GM18951 (cell line): ENCODE data around the gene KCND3.

Source experiments
- POLR2A ChIP-seq: IDR thresholded peaks from 4 replicates; pipeline ENCODE4 v1.6.1; 2011; ENCODE audit warnings: mild to moderate bottlenecking; ENCODE audit not compliant: insufficient read length, insufficient read depth; ENCODE audit errors: extremely low read depth
- in situ Hi-C: fragments of 300-500 bp; cut with MboI; formaldehyde crosslinking; loops from one replicate; pipeline ENCODE4 v1.12.0; 2022; ENCODE audit warnings: low sequenced_read_pairs, mixed read lengths, inconsistent platforms; ENCODE audit not compliant: unreplicated experiment

KCND3 gene

DNA sequence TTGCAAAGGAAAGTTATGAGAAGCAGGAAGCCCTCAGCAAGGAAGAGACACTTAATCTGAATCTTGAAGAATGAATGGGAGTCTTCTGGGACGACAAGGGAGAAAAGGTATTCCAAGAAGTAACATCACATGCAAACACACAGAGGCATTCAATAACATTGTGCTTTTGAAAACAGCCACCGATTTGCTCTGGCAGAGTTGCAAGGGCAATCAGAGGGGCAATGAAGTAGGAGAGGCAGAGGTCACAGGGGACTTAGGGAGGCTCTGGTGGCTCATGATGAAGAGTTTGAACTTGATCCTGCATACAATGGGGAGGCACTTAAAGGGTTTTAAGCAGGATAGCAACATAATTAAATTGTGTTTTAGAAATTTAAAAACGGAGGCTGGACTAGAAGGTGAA is 126.1 kb downstream of the KCND3 start:
- no peak for TF ChIP-seq POLR2A
- in situ Hi-C loops, result no loop called here

DNA sequence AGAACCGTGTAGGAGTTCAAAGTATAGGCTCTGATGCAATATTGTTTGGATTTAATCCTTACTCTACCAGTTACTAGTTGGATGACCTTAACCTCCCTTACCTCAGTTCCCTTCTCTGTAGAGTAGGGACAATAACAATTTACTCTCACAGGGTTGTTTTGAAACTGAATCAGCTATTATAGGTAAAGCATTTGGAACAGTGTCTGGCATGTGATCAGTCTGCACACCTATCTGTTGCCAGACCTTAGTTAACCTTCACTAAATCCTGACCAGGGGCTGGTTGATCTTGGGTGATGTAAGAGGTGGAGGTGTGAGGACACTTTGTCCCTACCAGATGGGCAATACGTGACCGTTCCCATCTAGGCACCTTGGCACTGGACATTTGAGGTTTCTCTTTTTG is 126.9 kb downstream of the KCND3 start:
- TF ChIP-seq POLR2A, result no peak
- in situ Hi-C loops, result no loop called here

DNA sequence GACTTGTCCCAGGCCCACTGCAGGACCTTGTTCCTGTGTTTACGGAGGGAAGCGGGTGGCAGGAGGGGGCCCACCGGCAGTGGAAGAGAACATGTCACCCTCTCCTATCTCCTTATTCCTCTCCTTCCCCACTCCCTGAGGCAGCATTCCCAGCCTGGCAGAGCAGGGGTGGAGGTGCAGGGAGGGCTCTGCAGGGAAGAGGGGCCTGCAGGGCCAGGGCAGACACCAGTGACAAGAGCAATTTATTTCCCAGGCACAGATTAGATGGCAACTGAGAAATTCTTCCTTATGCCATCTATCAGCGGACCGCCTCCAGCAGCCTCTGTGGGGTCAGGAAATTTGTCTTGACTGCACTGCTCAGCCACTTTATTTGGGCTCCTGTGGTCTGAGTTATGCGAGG is 127.9 kb downstream of the KCND3 start:
- in situ Hi-C loops, result no loop called here
- no peak for TF ChIP-seq POLR2A

DNA sequence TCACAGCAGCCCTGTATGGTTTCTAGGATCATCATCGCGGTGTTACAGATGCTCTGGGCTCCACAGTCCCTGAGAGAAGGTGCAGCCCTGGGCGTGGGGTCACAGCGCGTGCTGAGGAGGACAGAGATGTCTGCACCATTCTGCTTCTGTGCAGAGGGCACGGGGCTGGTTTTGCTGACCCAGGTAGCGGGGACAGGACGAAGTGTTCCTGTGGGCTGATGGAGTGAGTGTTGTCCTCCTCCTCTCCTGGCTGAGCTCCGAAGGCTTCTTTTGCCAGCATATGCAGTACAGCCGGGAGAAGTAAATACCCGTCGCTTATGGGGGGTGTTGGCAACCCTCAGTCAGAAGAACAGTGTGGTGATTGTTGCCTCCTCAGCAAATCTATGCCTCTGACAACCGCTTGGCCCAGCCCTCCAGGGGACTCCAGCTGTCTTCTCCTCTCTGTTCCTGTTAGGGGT is 132.2 kb downstream of the KCND3 start:
- TF ChIP-seq POLR2A, result no peak
- in situ Hi-C loops, result no loop called here

GRCh38 chr1:111856411-111857185 is 132.9 kb downstream of the KCND3 start:
- in situ Hi-C loops, result no loop called here

DNA sequence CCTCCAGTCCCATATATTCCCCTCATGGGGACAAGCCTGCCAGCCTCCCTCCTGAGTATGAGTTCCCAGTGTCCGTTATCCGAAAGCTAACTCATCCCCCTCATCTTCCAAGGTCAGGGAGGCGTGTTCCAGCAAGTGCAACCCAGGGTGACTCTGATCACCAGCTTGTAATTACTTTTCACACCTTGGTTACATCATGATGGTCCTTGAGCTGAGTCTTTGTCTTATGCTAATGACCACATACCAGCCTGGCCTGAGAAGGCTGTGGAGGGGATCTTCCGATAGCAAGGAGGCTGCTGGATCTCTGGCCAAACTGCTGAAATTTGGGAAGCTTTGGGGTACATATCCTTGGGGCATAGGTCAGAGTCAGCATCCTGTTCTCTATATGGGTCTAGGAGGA is 134.2 kb downstream of the KCND3 start:
- TF ChIP-seq POLR2A, result no peak
- in situ Hi-C loops, result no loop called here

More at GRCh38 chr1:111856411-111857185, 132.9 kb downstream of the KCND3 start:
- TF ChIP-seq POLR2A, result no peak

DNA sequence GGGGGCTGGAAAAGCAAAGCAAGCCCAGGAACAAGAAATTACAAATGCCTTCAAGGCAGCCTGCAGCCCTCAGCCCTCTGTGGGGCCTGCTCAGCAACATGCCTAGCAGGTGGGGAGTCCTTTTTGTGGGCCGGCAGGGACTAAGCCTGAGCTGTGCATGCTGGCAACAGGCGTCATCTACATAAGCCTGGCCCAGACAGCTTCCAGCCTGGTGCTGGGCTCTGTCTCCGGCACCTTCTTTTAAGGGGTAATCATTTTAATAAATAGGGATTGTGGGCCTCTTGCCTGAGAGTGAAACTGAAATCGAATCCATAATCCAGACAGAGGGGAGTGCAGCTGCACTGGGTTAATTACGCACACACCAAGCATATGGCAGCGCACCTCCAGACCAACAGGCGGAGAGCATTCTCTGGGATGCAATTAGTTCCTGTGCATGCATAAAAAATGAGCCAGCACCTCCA is 137.2 kb downstream of the KCND3 start:
- in situ Hi-C loops, result no loop called here
- TF ChIP-seq POLR2A, result no peak

GRCh38 chr1:111851552-111851951 is 137.9 kb downstream of the KCND3 start:
- in situ Hi-C loops, result no loop called here
- TF ChIP-seq POLR2A, result no peak

GRCh38 chr1:111850109-111850508 is 139.4 kb downstream of the KCND3 start:
- no peak for TF ChIP-seq POLR2A
- in situ Hi-C loops, result no loop called here

- TF ChIP-seq POLR2A, result no peak
- in situ Hi-C loops, result no loop called here
Measured at GRCh38 chr1:111848852-111849545, 140.5 kb downstream of the KCND3 start.

- no peak for TF ChIP-seq POLR2A
- in situ Hi-C loops, result no loop called here
Measured at GRCh38 chr1:111847466-111847865, 142.0 kb downstream of the KCND3 start.

GRCh38 chr1:111846842-111847241 is 142.6 kb downstream of the KCND3 start:
- in situ Hi-C loops, result no loop called here
- TF ChIP-seq POLR2A, result no peak

GRCh38 chr1:111843177-111843576 is 146.3 kb downstream of the KCND3 start:
- TF ChIP-seq POLR2A, result no peak
- in situ Hi-C loops, result no loop called here

DNA sequence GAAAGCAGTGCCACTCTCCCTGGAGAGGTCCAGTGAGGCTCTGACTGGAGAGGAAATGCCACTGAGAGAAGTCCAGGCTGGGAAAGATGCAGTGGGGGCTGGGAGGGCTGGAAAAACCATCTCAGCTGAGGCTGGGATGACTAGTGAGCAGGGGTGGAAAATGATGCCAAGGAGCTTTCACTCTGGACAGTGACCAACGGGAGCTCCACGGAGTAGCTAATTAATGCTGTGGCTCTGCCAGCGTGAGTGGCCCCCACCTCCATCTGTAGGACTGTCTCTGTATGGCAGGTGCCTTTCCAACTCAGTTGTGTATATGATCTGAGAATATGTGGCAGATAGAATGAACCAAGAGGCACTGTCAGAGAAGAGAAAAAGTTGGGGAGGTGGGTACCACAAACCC is 147.1 kb downstream of the KCND3 start:
- TF ChIP-seq POLR2A, result no peak
- in situ Hi-C loops, result no loop called here

DNA sequence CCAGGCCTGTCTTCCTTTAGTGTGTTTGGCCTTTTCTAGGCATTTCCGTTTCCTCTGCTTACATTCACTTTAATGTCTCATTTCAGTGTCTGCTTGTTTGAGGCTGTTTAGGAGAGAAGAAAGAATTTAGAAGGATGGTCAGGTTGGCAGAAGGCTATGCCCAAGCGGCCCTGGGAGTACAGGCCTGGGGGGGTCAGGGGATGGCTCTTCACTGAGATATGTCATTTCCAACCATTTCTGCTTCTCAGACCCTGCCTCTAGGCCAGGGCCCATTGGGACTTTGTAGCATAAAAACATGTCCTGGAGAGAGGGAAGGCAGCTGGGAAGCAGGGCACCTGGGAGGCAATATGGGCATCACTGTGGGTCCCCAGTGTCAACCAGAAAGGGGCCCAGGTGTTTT is 147.7 kb downstream of the KCND3 start:
- TF ChIP-seq POLR2A, result no peak
- in situ Hi-C loops, result no loop called here
